MG63 (cell line): ENCODE data around the gene ARHGAP27. TPM values are rescaled to one million over a fixed set of nuclear protein-coding genes. Genes with fewer than 3 reads are reported as not detected.
"Not testable (repeated sequence)": the region's sequence is repeated elsewhere in the genome, so short reads cannot be mapped to it uniquely, and the experiment has no call there.

Source experiments
- DNase-seq: peaks from one replicate; pipeline ENCODE4 v3.0.0-alpha.2; 2020
- H3K27me3 ChIP-seq: fragments of 250-450 bp; sonication (Bioruptor Pico); 2 replicates; pipeline ENCODE4 v1.5.1; 2020; ENCODE audit warnings: mild to moderate bottlenecking, moderate library complexity
- H3K36me3 ChIP-seq: fragments of 250-450 bp; sonication (Bioruptor Pico); 2 replicates; pipeline ENCODE4 v1.5.1; 2020; ENCODE audit warnings: mild to moderate bottlenecking, moderate library complexity
- H3K4me3 ChIP-seq: fragments of 250-450 bp; sonication (Bioruptor Pico); 2 replicates; pipeline ENCODE4 v1.5.1; 2020; ENCODE audit warnings: mild to moderate bottlenecking, moderate library complexity
- H3K9me3 ChIP-seq: fragments of 250-450 bp; sonication (Bioruptor Pico); 2 replicates; pipeline ENCODE4 v1.5.1; 2020; ENCODE audit warnings: mild to moderate bottlenecking, moderate library complexity
- total RNA-seq: library from RNA; depleted of rRNA; stranded (reverse); fragments of >200 nt; shearing (Covaris generic); gene quantifications from 2 replicates; pipeline ENCODE4 v1.2.3, GENCODE V29; 2014; ENCODE audit warnings: low replicate concordance

Gene ARHGAP27
- total RNA-seq, 1 experiment from 2014 or later, result 1.5 TPM

- not testable (repeated sequence) for H3K36me3 ChIP-seq, H3K27me3 ChIP-seq, H3K9me3 ChIP-seq, H3K4me3 ChIP-seq, DNase-seq
Measured at GRCh38 chr17:45449708-45450329, 17.1 kb upstream of the ARHGAP27 start.

GRCh38 chr17:45449260-45449659 lies 16.6 kb upstream of the ARHGAP27 start:
- H3K36me3 ChIP-seq, DNase-seq, H3K9me3 ChIP-seq, H3K27me3 ChIP-seq, H3K4me3 ChIP-seq: not testable (repeated sequence)

GRCh38 chr17:45448483-45448882 lies 15.8 kb upstream of the ARHGAP27 start:
- H3K9me3 ChIP-seq, H3K4me3 ChIP-seq, H3K36me3 ChIP-seq, DNase-seq, H3K27me3 ChIP-seq: not testable (repeated sequence)

GRCh38 chr17:45448066-45448465 lies 15.4 kb upstream of the ARHGAP27 start:
- not testable (repeated sequence) for H3K4me3 ChIP-seq, H3K27me3 ChIP-seq, H3K36me3 ChIP-seq, DNase-seq, H3K9me3 ChIP-seq

- not testable (repeated sequence) for H3K36me3 ChIP-seq, DNase-seq, H3K4me3 ChIP-seq, H3K9me3 ChIP-seq, H3K27me3 ChIP-seq
Measured at GRCh38 chr17:45447650-45448049, 15.0 kb upstream of the ARHGAP27 start.

GRCh38 chr17:45446872-45447625 lies 14.4 kb upstream of the ARHGAP27 start:
- H3K36me3 ChIP-seq, H3K9me3 ChIP-seq, H3K4me3 ChIP-seq, H3K27me3 ChIP-seq: not testable (repeated sequence)
- peak; percentile 67 for DNase-seq

- peak; percentile 65 for DNase-seq
- H3K4me3 ChIP-seq, result not testable (repeated sequence)
Measured at GRCh38 chr17:45445901-45446743, 13.5 kb upstream of the ARHGAP27 start.

GRCh38 chr17:45444856-45445820 lies 12.5 kb upstream of the ARHGAP27 start:
- not testable (repeated sequence) for H3K4me3 ChIP-seq, H3K9me3 ChIP-seq, H3K36me3 ChIP-seq, H3K27me3 ChIP-seq, DNase-seq

More at GRCh38 chr17:45445901-45446743, 13.5 kb upstream of the ARHGAP27 start:
- H3K9me3 ChIP-seq, H3K36me3 ChIP-seq, H3K27me3 ChIP-seq: not testable (repeated sequence)

GRCh38 chr17:45444301-45444700 lies 11.6 kb upstream of the ARHGAP27 start:
- not testable (repeated sequence) for DNase-seq, H3K9me3 ChIP-seq, H3K27me3 ChIP-seq, H3K4me3 ChIP-seq, H3K36me3 ChIP-seq

GRCh38 chr17:45443371-45444260 lies 10.9 kb upstream of the ARHGAP27 start:
- not testable (repeated sequence) for H3K4me3 ChIP-seq, H3K27me3 ChIP-seq, DNase-seq, H3K9me3 ChIP-seq, H3K36me3 ChIP-seq

- no peak for DNase-seq
- no peaks in the 10 kb centered on the region for H3K36me3 ChIP-seq
Measured at GRCh38 chr17:45441526-45442310, 9.0 kb upstream of the ARHGAP27 start.

GRCh38 chr17:45440839-45441515 lies 8.3 kb upstream of the ARHGAP27 start:
- H3K27me3 ChIP-seq, H3K4me3 ChIP-seq, DNase-seq, H3K36me3 ChIP-seq, H3K9me3 ChIP-seq: not testable (repeated sequence)

More at GRCh38 chr17:45441526-45442310, 9.0 kb upstream of the ARHGAP27 start:
- no peaks in the 10 kb centered on the region for H3K27me3 ChIP-seq
- no peak overlapping the region for H3K4me3 ChIP-seq
- no peaks in the 10 kb centered on the region for H3K9me3 ChIP-seq

- Histone ChIP-seq H3K4me3 (no peak overlapping the region), H3K36me3 (no peaks in the 10 kb centered on the region), H3K27me3 (no peaks in the 10 kb centered on the region), H3K9me3 (no peaks in the 10 kb centered on the region)
- no peak for DNase-seq
Measured at GRCh38 chr17:45440161-45440778, 7.6 kb upstream of the ARHGAP27 start.
